D721Med (cell line): ENCODE results near the gene MOB3C.

ENCODE experiments used
- DNase-seq: peaks from one replicate; pipeline ENCODE4 v3.0.0; 2011; ENCODE audit warnings: low spot score; ENCODE audit not compliant: insufficient read length
- FAIRE-seq: peaks from 2 replicates; lab custom pipeline; 2011; peaks lifted over from hg19 to GRCh38; lab: Jason Lieb, UNC
- CTCF ChIP-seq: IDR thresholded peaks from 2 replicates; pipeline ENCODE4 v1.5.1; 2012; ENCODE audit warnings: mild to moderate bottlenecking, control low read depth; ENCODE audit not compliant: insufficient read depth; ENCODE audit errors: missing control alignments

The MOB3C gene

GRCh38 chr1:46613661-46614603 is 2.7 kb downstream of the MOB3C start:
- no peak for DNase-seq
- TF ChIP-seq CTCF, result no peak
- FAIRE-seq, result no peak

GRCh38 chr1:46612937-46613660 is 3.5 kb downstream of the MOB3C start:
- DNase-seq (no peak), FAIRE-seq (no peak)
- TF ChIP-seq CTCF, result no peak

GRCh38 chr1:46611691-46612221 is 4.9 kb downstream of the MOB3C start:
- DNase-seq, result no peak
- FAIRE-seq, result no peak
- no peak for TF ChIP-seq CTCF

- DNase-seq, result no peak
- no peak for TF ChIP-seq CTCF
- no peak for FAIRE-seq
Measured at GRCh38 chr1:46607345-46608130, 9.1 kb downstream of the MOB3C start.

- FAIRE-seq (no peak), DNase-seq (no peak)
- TF ChIP-seq CTCF, result no peak
Measured at GRCh38 chr1:46606255-46606965, 10.2 kb downstream of the MOB3C start.

- no peak for TF ChIP-seq CTCF
- FAIRE-seq (no peak), DNase-seq (no peak)
Measured at GRCh38 chr1:46605232-46605631, 11.4 kb downstream of the MOB3C start.
